ENCODE data around the gene TNFAIP2. TPM values are rescaled to one million over a fixed set of nuclear protein-coding genes. Genes with fewer than 3 reads are reported as not detected.
"Not testable (repeated sequence)": the region's sequence is repeated elsewhere in the genome, so short reads cannot be mapped to it uniquely, and the experiment has no call there.

TNFAIP2 gene
- total RNA-seq, 1 donor from 2014 or later: 4.3 TPM

- DNase-seq: no peak
- no peak overlapping the region for H3K27ac Mint-ChIP-seq (ENCODE audit: unreplicated experiment)
- H3K36me3 Mint-ChIP-seq (ENCODE audit: unreplicated experiment): peaks cover 37% of the 10 kb centered on the region
- H3K4me3 Mint-ChIP-seq (ENCODE audit: unreplicated experiment): no peak overlapping the region
- H3K27me3 Mint-ChIP-seq (ENCODE audit: unreplicated experiment): peaks cover 7% of the 10 kb centered on the region
- H3K9me3 Mint-ChIP-seq (ENCODE audit: unreplicated experiment): peaks cover 26% of the 10 kb centered on the region
- TF ChIP-seq, protein P1, sequence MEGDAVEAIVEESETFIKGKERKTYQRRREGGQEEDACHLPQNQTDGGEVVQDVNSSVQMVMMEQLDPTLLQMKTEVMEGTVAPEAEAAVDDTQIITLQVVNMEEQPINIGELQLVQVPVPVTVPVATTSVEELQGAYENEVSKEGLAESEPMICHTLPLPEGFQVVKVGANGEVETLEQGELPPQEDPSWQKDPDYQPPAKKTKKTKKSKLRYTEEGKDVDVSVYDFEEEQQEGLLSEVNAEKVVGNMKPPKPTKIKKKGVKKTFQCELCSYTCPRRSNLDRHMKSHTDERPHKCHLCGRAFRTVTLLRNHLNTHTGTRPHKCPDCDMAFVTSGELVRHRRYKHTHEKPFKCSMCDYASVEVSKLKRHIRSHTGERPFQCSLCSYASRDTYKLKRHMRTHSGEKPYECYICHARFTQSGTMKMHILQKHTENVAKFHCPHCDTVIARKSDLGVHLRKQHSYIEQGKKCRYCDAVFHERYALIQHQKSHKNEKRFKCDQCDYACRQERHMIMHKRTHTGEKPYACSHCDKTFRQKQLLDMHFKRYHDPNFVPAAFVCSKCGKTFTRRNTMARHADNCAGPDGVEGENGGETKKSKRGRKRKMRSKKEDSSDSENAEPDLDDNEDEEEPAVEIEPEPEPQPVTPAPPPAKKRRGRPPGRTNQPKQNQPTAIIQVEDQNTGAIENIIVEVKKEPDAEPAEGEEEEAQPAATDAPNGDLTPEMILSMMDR (IDR thresholded peaks at IDR 0.05; ENCODE audit: partially characterized antibody, unreplicated experiment): no peak
- no peaks in the 10 kb centered on the region for H3K4me1 Mint-ChIP-seq (ENCODE audit: low read depth, unreplicated experiment)
Measured at GRCh38 chr14:103172921-103173320, 49.7 kb downstream of the TNFAIP2 start.

GRCh38 chr14:103173887-103174286 is 50.6 kb downstream of the TNFAIP2 start:
- H3K4me3 Mint-ChIP-seq (ENCODE audit: unreplicated experiment); H3K27ac Mint-ChIP-seq (ENCODE audit: unreplicated experiment); H3K4me1 Mint-ChIP-seq (ENCODE audit: low read depth, unreplicated experiment); H3K27me3 Mint-ChIP-seq (ENCODE audit: unreplicated experiment); DNase-seq: not testable (repeated sequence)
- Mint-ChIP-seq H3K9me3 (ENCODE audit: unreplicated experiment) (peaks cover 26% of the 10 kb centered on the region), H3K36me3 (ENCODE audit: unreplicated experiment) (peaks cover 37% of the 10 kb centered on the region)

DNA sequence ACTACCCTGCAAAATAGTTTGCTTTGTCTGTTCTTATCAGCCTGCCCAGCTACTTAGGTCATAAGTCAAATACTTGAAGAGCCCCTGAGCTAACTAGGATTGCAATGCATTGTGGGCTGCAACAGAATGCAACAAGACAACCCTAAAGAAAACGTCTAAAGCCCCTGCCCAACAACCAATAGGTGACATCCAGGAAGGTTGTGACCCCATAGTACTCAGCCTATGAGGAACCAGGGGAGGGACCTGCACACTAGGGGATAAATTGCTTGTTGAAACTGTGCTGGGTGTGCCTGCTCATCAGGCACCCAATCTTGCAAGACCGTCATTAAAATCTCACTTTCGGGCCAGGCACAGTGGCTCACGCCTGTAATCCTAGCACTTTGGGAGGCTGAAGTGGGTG is 52.9 kb downstream of the TNFAIP2 start:
- DNase-seq; H3K4me3 Mint-ChIP-seq (ENCODE audit: unreplicated experiment); H3K27ac Mint-ChIP-seq (ENCODE audit: unreplicated experiment); H3K27me3 Mint-ChIP-seq (ENCODE audit: unreplicated experiment); H3K4me1 Mint-ChIP-seq (ENCODE audit: low read depth, unreplicated experiment): not testable (repeated sequence)
- Mint-ChIP-seq H3K9me3 (ENCODE audit: unreplicated experiment) (peaks cover 19% of the 10 kb centered on the region), H3K36me3 (ENCODE audit: unreplicated experiment) (peaks cover 25% of the 10 kb centered on the region)

GRCh38 chr14:103177376-103177775 is 54.1 kb downstream of the TNFAIP2 start:
- no peak overlapping the region for H3K4me3 Mint-ChIP-seq (ENCODE audit: unreplicated experiment)
- DNase-seq: no peak
- peaks cover 19% of the 10 kb centered on the region for H3K9me3 Mint-ChIP-seq (ENCODE audit: unreplicated experiment)
- peaks cover 6% of the 10 kb centered on the region for H3K27me3 Mint-ChIP-seq (ENCODE audit: unreplicated experiment)
- H3K36me3 Mint-ChIP-seq (ENCODE audit: unreplicated experiment): peaks cover 20% of the 10 kb centered on the region
- no peak overlapping the region for H3K27ac Mint-ChIP-seq (ENCODE audit: unreplicated experiment)
- TF ChIP-seq, protein P1 (IDR thresholded peaks at IDR 0.05; ENCODE audit: partially characterized antibody, unreplicated experiment): no peak
- H3K4me1 Mint-ChIP-seq (ENCODE audit: low read depth, unreplicated experiment): no peaks in the 10 kb centered on the region

GRCh38 chr14:103178521-103178920 is 55.3 kb downstream of the TNFAIP2 start:
- Mint-ChIP-seq H3K4me1 (ENCODE audit: low read depth, unreplicated experiment) (no peaks in the 10 kb centered on the region), H3K27me3 (ENCODE audit: unreplicated experiment) (peaks cover 8% of the 10 kb centered on the region), H3K4me3 (ENCODE audit: unreplicated experiment) (no peak overlapping the region), H3K27ac (ENCODE audit: unreplicated experiment) (no peak overlapping the region), H3K9me3 (ENCODE audit: unreplicated experiment) (peaks cover 13% of the 10 kb centered on the region), H3K36me3 (ENCODE audit: unreplicated experiment) (peaks cover 10% of the 10 kb centered on the region)
- TF ChIP-seq, protein P1 (IDR thresholded peaks at IDR 0.05; ENCODE audit: partially characterized antibody, unreplicated experiment): no peak
- DNase-seq: no peak

DNA sequence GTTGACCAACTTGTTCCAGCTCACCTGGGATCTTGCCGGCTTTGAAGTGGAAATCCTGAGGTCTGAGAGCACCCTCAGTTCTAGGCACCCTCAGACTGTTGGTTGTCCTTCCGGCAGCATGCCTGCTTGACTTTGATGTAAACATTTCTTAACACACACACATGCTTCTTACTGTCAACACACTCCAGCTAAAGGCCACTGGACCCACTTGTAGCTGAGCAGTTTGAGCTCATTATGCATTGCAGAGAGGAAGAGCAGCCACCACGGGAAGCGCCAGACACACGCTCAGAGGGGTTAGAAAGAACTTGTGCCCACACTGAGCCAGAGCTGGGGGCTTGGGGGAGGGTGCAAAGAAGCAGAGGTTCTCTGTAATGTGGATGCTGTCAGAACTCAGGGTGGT is 55.8 kb downstream of the TNFAIP2 start:
- Mint-ChIP-seq H3K4me1 (ENCODE audit: low read depth, unreplicated experiment) (no peaks in the 10 kb centered on the region), H3K9me3 (ENCODE audit: unreplicated experiment) (peaks cover 11% of the 10 kb centered on the region), H3K27ac (ENCODE audit: unreplicated experiment) (no peak overlapping the region), H3K36me3 (ENCODE audit: unreplicated experiment) (peaks cover 10% of the 10 kb centered on the region), H3K27me3 (ENCODE audit: unreplicated experiment) (peaks cover 8% of the 10 kb centered on the region), H3K4me3 (ENCODE audit: unreplicated experiment) (no peak overlapping the region)
- no peak for DNase-seq
- TF ChIP-seq, protein P1 (IDR thresholded peaks at IDR 0.05; ENCODE audit: partially characterized antibody, unreplicated experiment): no peak
